Mammary epithelial cell (primary cell): Measurements from ENCODE around the gene MAN1B1.

Source experiments
- EZH2 ChIP-seq: IDR thresholded peaks from 2 replicates; pipeline ENCODE4 v1.6.1; 2012; ENCODE audit warnings: low read length, inconsistent platforms, borderline replicate concordance
- TF ChIP-seq, protein P1 (sequence below), 2 donors: IDR thresholded peaks in 1 of 2; conservative IDR thresholded peaks in 1 of 2; 2 replicates each; pipeline ENCODE4 v1.5.1; 2011 to 2012; ENCODE audit warnings: inconsistent platforms in 2 of 2, low read length in 2 of 2, mild to moderate bottlenecking in 2 of 2, control low read depth in 1 of 2, low read depth in 1 of 2; ENCODE audit not compliant: insufficient read depth in 1 of 2; ENCODE audit errors: extremely low read depth in 1 of 2

DNA sequence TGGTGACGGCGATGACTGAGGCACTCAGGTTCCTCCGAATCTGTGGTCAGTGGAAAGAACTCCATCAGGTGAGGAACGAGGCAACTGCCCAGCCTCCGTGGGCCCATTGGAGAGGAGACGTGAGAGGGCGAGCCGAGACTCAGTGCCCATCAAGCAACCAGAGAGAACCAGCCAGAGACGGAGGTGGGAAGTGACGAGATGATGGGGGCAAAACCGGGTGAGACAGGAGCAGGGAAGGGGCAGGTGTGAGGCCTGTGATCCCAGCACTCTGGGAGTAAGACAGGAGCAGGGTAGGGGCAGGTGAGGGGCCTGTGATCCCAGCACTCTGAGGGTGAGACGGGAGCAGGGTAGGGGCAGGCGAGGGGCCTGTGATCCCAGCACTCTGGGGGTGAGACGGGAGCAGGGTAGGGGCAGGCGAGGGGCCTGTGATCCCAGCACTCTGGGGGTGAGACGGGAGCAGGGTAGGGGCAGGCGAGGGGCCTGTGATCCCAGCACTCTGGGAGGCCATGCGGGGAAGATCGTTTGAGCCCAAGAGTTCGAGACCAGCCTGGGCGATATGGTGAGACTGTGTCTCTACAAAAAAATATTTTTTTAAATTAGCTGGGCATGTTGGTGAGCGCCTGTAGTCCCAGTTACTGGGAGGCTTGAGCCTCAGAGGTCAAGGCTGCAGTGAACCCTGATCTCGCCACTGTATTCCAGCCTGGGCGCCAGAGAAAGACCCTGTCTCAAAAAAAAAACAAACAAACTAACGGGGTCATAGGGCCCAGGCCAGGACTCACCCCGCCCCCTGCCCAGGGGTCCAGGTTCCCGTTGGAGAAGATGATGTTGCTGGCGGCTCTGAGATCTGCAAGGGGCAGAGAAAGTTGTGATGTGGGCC is 24.4 kb downstream of the MAN1B1 start:
- no peak for TF ChIP-seq EZH2
- TF ChIP-seq, protein P1, sequence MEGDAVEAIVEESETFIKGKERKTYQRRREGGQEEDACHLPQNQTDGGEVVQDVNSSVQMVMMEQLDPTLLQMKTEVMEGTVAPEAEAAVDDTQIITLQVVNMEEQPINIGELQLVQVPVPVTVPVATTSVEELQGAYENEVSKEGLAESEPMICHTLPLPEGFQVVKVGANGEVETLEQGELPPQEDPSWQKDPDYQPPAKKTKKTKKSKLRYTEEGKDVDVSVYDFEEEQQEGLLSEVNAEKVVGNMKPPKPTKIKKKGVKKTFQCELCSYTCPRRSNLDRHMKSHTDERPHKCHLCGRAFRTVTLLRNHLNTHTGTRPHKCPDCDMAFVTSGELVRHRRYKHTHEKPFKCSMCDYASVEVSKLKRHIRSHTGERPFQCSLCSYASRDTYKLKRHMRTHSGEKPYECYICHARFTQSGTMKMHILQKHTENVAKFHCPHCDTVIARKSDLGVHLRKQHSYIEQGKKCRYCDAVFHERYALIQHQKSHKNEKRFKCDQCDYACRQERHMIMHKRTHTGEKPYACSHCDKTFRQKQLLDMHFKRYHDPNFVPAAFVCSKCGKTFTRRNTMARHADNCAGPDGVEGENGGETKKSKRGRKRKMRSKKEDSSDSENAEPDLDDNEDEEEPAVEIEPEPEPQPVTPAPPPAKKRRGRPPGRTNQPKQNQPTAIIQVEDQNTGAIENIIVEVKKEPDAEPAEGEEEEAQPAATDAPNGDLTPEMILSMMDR (conservative IDR thresholded peaks at IDR 0.05 in 1 of 2, IDR thresholded peaks at IDR 0.05 in 1 of 2; ENCODE audit: extremely low read depth in 1 of 2, insufficient read depth in 1 of 2, low read depth in 1 of 2, low read length in 2 of 2): no peak
